ENCODE measurements around the gene TCF25.

Gene TCF25

GRCh38 chr16:89843409-89844350, 29.7 kb upstream of the TCF25 start:
- H3K4me3 ChIP-seq (ENCODE audit: low read length): no peak overlapping the region
- DNase-seq (ENCODE audit: low read depth, low spot score): no peak

- H3K4me3 ChIP-seq (ENCODE audit: low read length): no peak overlapping the region
These were observed 28.6 kb upstream of the TCF25 start for GRCh38 chr16:89844739-89845339.

DNA sequence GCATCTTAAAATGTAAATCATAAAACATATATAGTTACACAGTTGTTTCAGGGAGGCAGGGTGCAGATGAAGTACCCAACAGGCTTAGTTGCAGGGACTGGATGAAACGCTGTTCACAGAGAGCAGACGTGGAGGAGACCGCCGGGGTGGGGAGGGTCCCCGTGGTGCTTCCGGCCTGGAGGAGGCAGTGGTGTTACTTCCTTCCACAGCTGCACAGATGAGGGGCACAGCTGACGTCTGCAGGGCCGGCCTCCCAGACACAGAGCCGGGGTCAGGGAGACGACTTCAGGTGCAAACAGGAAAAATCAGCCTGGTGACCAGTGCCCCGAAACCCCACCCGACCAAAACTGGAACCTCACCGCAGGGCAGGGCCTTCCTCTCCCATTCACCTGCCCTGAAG, 28.0 kb upstream of the TCF25 start:
- no peak for DNase-seq (ENCODE audit: low read depth, low spot score)
- no peak overlapping the region for H3K4me3 ChIP-seq (ENCODE audit: low read length)

More at GRCh38 chr16:89844739-89845339, 28.6 kb upstream of the TCF25 start:
- DNase-seq (ENCODE audit: low read depth, low spot score): no peak

GRCh38 chr16:89847051-89847939, 26.1 kb upstream of the TCF25 start:
- no peak overlapping the region for H3K4me3 ChIP-seq (ENCODE audit: low read length)
- no peak for DNase-seq (ENCODE audit: low read depth, low spot score)

DNA sequence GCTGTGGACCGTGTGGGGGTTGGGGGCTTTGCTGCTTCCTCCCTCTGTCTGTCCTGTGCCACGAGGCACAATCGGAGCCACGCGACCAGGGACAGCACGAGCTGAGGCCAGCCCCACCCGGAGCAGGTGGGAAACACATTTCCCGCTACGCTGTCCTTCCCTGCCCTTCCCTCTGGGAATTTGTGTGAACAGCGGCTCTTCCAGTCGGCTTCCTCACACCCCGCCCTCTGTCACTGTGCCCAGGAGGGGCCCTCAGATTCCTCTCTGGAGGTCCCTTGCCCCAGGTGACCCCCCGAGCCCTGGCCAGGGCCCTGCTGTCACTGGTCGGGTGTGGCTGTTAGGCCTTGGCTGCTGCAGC, 25.5 kb upstream of the TCF25 start:
- no peak for DNase-seq (ENCODE audit: low read depth, low spot score)
- H3K4me3 ChIP-seq (ENCODE audit: low read length): no peak overlapping the region

- DNase-seq (ENCODE audit: low read depth, low spot score): no peak
- H3K4me3 ChIP-seq (ENCODE audit: low read length): no peak overlapping the region
These were observed 24.4 kb upstream of the TCF25 start for GRCh38 chr16:89848974-89849373.

DNA sequence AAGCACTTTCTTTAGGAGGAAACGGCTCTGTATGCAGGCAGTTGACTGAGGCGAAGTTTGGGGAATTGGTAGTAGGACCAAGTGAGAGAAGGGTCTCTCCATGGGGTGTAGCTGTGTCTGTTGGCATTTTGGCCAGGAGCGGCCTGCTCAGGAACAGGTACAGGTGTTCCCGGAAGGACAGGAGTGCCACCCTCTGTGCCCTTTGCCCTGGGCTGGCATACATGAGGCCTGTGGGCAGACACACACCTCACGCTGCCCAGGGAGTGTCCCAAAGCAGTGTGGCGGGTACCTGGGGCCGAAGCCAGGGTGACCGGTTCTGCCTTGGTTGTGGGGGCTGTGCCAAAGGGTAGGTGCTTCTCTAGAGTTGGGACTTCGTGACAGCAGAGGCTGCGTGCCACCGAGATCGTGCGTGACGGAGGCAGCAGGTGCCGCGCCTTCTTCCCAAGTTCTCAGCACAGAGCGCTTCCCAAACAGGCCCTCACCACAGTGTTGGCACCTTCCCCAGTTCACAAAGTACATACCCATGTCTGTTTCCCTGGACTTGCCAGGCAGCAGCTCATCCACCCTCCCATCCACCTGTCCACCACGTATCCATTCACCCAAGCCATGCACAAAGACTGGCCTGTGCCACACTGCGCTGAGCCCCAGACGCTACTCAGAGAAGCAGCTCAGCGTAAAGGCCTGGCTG, 19.9 kb upstream of the TCF25 start:
- no peak for DNase-seq (ENCODE audit: low read depth, low spot score)
- no peak overlapping the region for H3K4me3 ChIP-seq (ENCODE audit: low read length)

- no peak for DNase-seq (ENCODE audit: low read depth, low spot score)
- H3K4me3 ChIP-seq (ENCODE audit: low read length): no peak overlapping the region
These were observed 18.0 kb upstream of the TCF25 start for GRCh38 chr16:89855301-89855945.

DNA sequence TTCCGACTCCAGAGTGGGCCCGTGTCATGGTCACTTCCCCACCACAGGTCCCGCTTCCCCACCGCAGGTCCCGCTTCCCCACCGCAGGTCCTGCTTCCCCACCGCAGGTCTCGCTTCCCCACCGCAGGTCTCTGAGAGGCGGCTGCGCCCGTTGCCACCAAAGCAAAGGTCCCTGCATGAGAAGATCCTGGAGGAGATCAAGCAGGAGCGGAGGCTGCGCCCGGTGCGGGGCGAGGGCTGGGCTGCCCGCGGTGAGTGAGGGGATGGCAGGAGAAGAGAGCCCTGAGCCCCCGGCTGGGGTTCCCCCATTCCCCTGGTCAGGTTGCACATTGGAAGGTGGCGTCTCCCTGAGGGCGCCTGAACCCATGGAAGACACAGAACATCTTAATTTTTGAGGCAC, 17.4 kb upstream of the TCF25 start:
- no peak for DNase-seq (ENCODE audit: low read depth, low spot score)
- H3K4me3 ChIP-seq (ENCODE audit: low read length): no peak overlapping the region

- no peak overlapping the region for H3K4me3 ChIP-seq (ENCODE audit: low read length)
- DNase-seq (ENCODE audit: low read depth, low spot score): no peak
These were observed 14.3 kb upstream of the TCF25 start for GRCh38 chr16:89858973-89859614.

DNA sequence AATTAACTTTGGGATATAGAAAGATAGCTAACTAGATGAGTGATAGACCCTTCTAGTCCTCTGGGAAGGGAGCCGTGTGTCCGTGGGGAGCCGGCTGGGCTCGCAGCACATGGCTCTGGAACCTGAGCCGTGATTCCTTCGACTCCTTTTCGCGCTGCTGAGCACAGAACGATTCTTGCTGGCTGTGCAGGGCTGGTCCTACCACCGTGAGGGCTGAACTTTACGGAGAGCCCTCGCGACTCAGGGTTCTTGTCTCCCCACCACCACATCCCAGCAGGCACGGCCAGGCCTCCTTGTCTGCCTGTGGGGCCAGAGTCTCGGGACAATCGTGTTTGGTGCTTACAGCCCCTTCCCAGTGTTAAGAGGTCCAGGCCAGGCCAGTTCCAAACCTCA, 13.8 kb upstream of the TCF25 start:
- no peak overlapping the region for H3K4me3 ChIP-seq (ENCODE audit: low read length)
- no peak for DNase-seq (ENCODE audit: low read depth, low spot score)

GRCh38 chr16:89860747-89861304, 12.6 kb upstream of the TCF25 start:
- no peak overlapping the region for H3K4me3 ChIP-seq (ENCODE audit: low read length)
- no peak for DNase-seq (ENCODE audit: low read depth, low spot score)

GRCh38 chr16:89861648-89862047, 11.7 kb upstream of the TCF25 start:
- H3K4me3 ChIP-seq (ENCODE audit: low read length): no peak overlapping the region
- DNase-seq (ENCODE audit: low read depth, low spot score): no peak

DNA sequence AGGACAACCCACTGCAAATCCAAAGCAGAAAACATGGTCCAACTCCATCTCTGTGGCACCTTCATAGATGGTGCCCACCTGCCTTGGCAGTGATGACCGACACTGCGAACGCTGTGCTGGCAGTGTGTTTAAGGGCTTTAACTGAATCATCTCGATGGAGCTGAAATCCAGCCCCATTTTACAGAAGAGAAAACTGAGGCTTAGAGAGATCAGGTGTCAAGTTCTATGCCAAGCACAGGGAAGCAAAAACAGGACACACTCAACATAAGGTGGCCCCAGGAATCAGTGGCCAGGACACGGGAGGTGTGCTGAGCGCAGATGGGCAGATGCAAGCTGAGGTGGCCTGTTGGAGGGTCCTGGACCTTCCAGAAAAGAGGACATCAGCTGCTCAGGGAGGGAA, 10.7 kb upstream of the TCF25 start:
- DNase-seq (ENCODE audit: low read depth, low spot score): no peak
- H3K4me3 ChIP-seq (ENCODE audit: low read length): no peak overlapping the region

DNA sequence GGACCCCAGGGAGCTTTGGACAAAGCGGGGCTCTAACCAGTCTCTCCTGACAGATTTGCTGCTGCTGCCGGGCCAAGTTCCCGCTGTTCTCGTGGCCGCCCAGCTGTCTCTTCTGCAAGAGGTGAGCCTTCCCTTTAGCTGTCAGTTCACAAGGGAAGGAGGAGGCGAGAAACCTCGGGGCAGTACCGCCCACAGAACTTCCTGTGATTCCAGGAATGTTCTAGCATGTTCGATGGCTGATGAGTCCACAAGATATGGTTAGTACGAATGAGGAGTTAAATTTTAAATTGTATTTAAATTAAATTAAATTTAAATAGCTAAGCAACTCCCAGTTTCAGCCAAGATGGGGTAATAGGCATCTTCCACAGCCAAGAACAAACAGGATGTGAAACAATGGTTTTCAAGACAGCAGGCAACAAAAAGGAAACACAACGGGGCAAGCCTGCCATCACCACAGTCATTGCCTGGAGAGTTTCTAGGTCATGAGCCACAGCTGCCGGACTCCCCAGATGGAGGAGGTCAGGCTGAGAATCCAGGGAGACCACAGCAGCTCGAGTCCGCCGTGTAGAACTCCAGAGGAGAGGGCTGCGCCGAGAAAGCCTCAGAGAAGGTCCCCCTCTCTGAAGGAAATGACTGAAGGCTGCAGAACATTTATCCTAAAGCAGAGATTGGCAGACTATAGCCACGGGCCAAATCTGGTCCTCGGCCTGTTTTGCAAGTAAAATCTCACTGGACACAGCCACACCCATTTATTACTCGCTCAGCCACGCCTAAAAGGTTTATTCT, 9.5 kb upstream of the TCF25 start:
- H3K4me3 ChIP-seq (ENCODE audit: low read length): no peak overlapping the region
- no peak for DNase-seq (ENCODE audit: low read depth, low spot score)

GRCh38 chr16:89864527-89864820, 8.9 kb upstream of the TCF25 start:
- no peak overlapping the region for H3K4me3 ChIP-seq (ENCODE audit: low read length)
- DNase-seq (ENCODE audit: low read depth, low spot score): no peak

DNA sequence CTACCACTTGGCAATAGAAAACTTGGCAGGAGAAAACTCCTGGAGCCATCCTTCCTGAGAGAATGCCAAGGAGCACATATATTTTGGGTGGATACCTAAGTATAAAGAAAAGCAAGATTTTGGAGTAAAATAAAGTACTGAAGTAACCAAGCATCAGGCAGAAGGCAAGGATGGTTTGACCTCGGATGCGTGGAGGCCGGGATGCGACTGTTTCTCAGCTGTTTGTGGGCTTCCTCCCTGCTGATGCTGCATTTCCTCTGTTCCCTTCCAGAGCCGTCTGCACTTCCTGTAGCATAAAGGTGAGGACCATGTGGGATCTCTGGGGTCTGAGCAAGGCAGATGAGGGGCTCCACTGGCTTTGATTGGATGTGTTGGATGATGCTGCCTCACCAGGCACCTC, 5.5 kb upstream of the TCF25 start:
- no peak for DNase-seq (ENCODE audit: low read depth, low spot score)
- H3K4me3 ChIP-seq (ENCODE audit: low read length): no peak overlapping the region

DNA sequence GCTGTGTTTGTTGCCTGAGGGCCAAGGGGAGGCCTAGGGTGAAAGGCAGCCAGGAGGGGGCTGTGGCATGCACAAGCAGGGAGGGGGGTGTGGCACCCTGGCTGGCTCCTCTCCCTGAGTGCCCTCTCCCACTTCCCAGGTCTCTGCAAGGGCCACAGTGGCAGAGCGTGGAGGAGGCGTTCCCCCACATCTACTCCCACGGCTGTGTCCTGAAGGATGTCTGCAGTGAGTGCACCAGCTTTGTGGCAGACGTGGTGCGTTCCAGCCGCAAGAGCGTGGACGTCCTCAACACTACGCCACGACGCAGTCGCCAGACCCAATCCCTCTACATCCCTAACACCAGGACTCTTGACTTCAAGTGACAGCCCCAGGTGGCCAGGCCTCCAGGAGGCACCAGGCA, 3.5 kb upstream of the TCF25 start:
- DNase-seq (ENCODE audit: low read depth, low spot score): no peak
- H3K4me3 ChIP-seq (ENCODE audit: low read length): no peak overlapping the region
